WTC11 (cell line): ENCODE results near the gene CHPF2. TPM values are rescaled to one million over a fixed set of nuclear protein-coding genes. Genes with fewer than 3 reads are reported as not detected.

Source experiments
- ATAC-seq: fragments of 200-7000 bp; cut with Tn5 transposase; 2 replicates; pipeline ENCODE4 v1.10.0; 2021; ENCODE audit warnings: mild to moderate bottlenecking, moderate library complexity
- CTCF ChIA-PET: fragments of 300-600 bp; sonication (Branson Sonifier 250); formaldehyde crosslinking; loops from one replicate; lab custom pipeline; 2021; ENCODE audit warnings: antibody characterized with exemption; lab: Charles Lee
- POLR2A ChIA-PET: fragments of 350-600 bp; sonication (Branson Sonifier 250); formaldehyde crosslinking; loops from one replicate; lab custom pipeline; 2021; ENCODE audit warnings: antibody characterized with exemption; lab: Charles Lee
- DNase-seq: peaks from one replicate; pipeline ENCODE4 v3.0.0; 2021; ENCODE audit warnings: low spot score
- H3K27ac Mint-ChIP-seq: 2 replicates; pipeline ENCODE4 v1.8.0; 2021; ENCODE audit warnings: mixed read lengths
- H3K27me3 Mint-ChIP-seq: 2 replicates; pipeline ENCODE4 v1.8.0; 2021; ENCODE audit warnings: low read depth, mild to moderate bottlenecking, moderate library complexity, mixed read lengths
- H3K36me3 Mint-ChIP-seq: 2 replicates; pipeline ENCODE4 v1.8.0; 2021; ENCODE audit warnings: mixed read lengths
- H3K4me1 Mint-ChIP-seq: 2 replicates; pipeline ENCODE4 v1.8.0; 2022; ENCODE audit warnings: mixed read lengths
- H3K4me3 Mint-ChIP-seq: 2 replicates; pipeline ENCODE4 v1.8.0; 2021; ENCODE audit warnings: mild to moderate bottlenecking, moderate library complexity, mixed read lengths
- H3K9me3 Mint-ChIP-seq: 2 replicates; pipeline ENCODE4 v1.8.0; 2021; ENCODE audit warnings: mixed read lengths
- ESRRA ChIP-seq: sonication (generic); formaldehyde crosslinking; IDR thresholded peaks from 2 replicates; pipeline ENCODE4 v1.8.1; 2022; ENCODE audit warnings: mild to moderate bottlenecking, missing genetic modification reagents, borderline replicate concordance
- GABPB1 ChIP-seq: sonication (generic); formaldehyde crosslinking; IDR thresholded peaks from 2 replicates; pipeline ENCODE4 v1.8.1; 2023; ENCODE audit warnings: mild to moderate bottlenecking, missing genetic modification reagents
- NFATC4 ChIP-seq: fragments of 250-450 bp; sonication (Bioruptor Pico); IDR thresholded peaks from 2 replicates; pipeline ENCODE4 v1.9.0; 2021; ENCODE audit warnings: mild to moderate bottlenecking
- NFYB ChIP-seq: sonication (generic); formaldehyde crosslinking; conservative IDR thresholded peaks from 2 replicates; pipeline ENCODE4 v1.8.0; 2022; ENCODE audit warnings: low read depth, missing genetic modification reagents
- NR3C1 ChIP-seq: sonication (generic); formaldehyde crosslinking; conservative IDR thresholded peaks from 2 replicates; pipeline ENCODE4 v1.8.1; 2023; ENCODE audit warnings: low read depth, mild to moderate bottlenecking, missing genetic modification reagents
- TEAD4 ChIP-seq: sonication (generic); formaldehyde crosslinking; IDR thresholded peaks from 2 replicates; pipeline ENCODE4 v1.8.0; 2022; ENCODE audit warnings: mild to moderate bottlenecking, missing genetic modification reagents
- ZNF121 ChIP-seq: sonication (generic); formaldehyde crosslinking; IDR thresholded peaks from 2 replicates; pipeline ENCODE4 v1.8.0; 2023; ENCODE audit warnings: missing genetic modification reagents
- total RNA-seq: library from RNA; stranded (reverse); gene quantifications from 3 replicates; pipeline ENCODE4 v1.2.3, GENCODE V29; 2021
- TF ChIP-seq, protein P1 (sequence below): fragments of 250-450 bp; sonication (Bioruptor Pico); IDR thresholded peaks from 2 replicates; pipeline ENCODE4 v1.9.0; 2021; ENCODE audit warnings: mild to moderate bottlenecking
- TF ChIP-seq, protein P2 (sequence below): fragments of 200-600 bp; IDR thresholded peaks from 2 replicates; pipeline ENCODE4 v1.8.0; 2022; ENCODE audit warnings: antibody characterized with exemption
- TF ChIP-seq, protein P3 (sequence below): fragments of 250-450 bp; sonication (Bioruptor Pico); IDR thresholded peaks from 2 replicates; pipeline ENCODE4 v1.8.0; 2021; ENCODE audit warnings: mild to moderate bottlenecking
- TF ChIP-seq, protein P4 (sequence below): sonication (generic); formaldehyde crosslinking; IDR thresholded peaks from 2 replicates; pipeline ENCODE4 v1.8.0; 2023; ENCODE audit warnings: missing genetic modification reagents, mild to moderate bottlenecking, borderline replicate concordance
- TF ChIP-seq, protein P5 (sequence below): fragments of 250-450 bp; sonication (Bioruptor Pico); IDR thresholded peaks from 2 replicates; pipeline ENCODE4 v1.9.0; 2021; ENCODE audit warnings: moderate library complexity, mild to moderate bottlenecking, inconsistent platforms, borderline replicate concordance
- TF ChIP-seq, protein P6 (sequence below): sonication (generic); formaldehyde crosslinking; conservative IDR thresholded peaks from 2 replicates; pipeline ENCODE4 v1.8.1; 2022; ENCODE audit warnings: mild to moderate bottlenecking, missing genetic modification reagents
- TF ChIP-seq, protein P7 (sequence below): sonication (generic); formaldehyde crosslinking; IDR thresholded peaks from 2 replicates; pipeline ENCODE4 v1.8.0; 2022; ENCODE audit warnings: mild to moderate bottlenecking, missing genetic modification reagents
- TF ChIP-seq, protein P8 (sequence below): sonication (generic); formaldehyde crosslinking; IDR thresholded peaks from 2 replicates; pipeline ENCODE4 v1.8.1; 2022; ENCODE audit warnings: low read depth, mild to moderate bottlenecking, moderate library complexity, missing genetic modification reagents, borderline replicate concordance

The CHPF2 gene
- total RNA-seq, 1 experiment from 2014 or later: 30.7 TPM

DNA sequence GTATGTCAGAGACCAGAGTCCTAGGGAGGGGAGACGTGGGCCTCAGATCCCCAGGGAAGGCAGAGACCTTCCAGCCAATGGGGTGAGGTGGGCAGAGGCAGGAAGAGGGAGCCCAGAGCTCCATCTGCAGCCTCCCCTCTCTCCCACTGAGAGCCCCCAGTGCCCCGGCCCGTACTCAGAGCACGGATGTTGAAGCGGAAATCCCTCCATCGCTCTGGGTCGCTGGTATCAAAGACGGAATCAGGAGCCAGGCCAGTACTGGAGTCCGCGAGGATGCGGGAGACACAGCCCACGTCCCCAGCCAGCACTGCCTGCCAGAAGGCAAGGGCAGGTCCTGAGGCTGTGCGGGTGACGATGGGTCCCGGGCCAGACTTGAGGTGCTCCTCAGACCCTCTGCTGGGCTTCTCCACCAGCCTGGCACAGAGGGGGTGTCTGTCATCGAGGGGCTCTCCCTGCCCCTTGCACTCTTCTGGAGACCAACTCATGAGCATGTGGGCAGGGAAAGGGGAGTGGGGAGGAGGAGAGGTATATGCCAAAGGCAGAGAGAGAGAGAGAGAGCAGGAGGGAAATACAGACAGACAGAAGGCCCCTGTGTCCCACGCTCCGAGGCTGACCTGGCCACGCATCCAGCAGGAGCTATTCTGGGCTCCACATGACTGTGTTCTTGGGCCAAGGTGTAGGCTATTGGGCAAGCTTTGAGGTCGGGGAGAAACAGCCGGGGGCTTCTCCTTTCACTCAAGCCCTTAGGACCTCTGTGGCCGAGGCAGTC is 45.5 kb upstream of the CHPF2 start, which contains the start of gene ASB10:
TSS of gene ASB10 (minus strand) at position 611 of the 769 bp plus-strand sequence. CDS start at position 491, 120 bp downstream.
- H3K27ac Mint-ChIP-seq: no peak within 1 kb of the TSS
- TF ChIP-seq ESRRA (no peak), NFYB (CRISPR knock-in tag) (no peak), TEAD4 (CRISPR knock-in tag) (no peak), NFATC4 (no peak), GABPB1 (CRISPR knock-in tag) (no peak), ZNF121 (no peak), NR3C1 (CRISPR knock-in tag) (no peak)
- TF ChIP-seq, protein P1, sequence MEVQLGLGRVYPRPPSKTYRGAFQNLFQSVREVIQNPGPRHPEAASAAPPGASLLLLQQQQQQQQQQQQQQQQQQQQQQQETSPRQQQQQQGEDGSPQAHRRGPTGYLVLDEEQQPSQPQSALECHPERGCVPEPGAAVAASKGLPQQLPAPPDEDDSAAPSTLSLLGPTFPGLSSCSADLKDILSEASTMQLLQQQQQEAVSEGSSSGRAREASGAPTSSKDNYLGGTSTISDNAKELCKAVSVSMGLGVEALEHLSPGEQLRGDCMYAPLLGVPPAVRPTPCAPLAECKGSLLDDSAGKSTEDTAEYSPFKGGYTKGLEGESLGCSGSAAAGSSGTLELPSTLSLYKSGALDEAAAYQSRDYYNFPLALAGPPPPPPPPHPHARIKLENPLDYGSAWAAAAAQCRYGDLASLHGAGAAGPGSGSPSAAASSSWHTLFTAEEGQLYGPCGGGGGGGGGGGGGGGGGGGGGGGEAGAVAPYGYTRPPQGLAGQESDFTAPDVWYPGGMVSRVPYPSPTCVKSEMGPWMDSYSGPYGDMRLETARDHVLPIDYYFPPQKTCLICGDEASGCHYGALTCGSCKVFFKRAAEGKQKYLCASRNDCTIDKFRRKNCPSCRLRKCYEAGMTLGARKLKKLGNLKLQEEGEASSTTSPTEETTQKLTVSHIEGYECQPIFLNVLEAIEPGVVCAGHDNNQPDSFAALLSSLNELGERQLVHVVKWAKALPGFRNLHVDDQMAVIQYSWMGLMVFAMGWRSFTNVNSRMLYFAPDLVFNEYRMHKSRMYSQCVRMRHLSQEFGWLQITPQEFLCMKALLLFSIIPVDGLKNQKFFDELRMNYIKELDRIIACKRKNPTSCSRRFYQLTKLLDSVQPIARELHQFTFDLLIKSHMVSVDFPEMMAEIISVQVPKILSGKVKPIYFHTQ (CRISPR knock-in tag): no peak
- TF ChIP-seq, protein P2, sequence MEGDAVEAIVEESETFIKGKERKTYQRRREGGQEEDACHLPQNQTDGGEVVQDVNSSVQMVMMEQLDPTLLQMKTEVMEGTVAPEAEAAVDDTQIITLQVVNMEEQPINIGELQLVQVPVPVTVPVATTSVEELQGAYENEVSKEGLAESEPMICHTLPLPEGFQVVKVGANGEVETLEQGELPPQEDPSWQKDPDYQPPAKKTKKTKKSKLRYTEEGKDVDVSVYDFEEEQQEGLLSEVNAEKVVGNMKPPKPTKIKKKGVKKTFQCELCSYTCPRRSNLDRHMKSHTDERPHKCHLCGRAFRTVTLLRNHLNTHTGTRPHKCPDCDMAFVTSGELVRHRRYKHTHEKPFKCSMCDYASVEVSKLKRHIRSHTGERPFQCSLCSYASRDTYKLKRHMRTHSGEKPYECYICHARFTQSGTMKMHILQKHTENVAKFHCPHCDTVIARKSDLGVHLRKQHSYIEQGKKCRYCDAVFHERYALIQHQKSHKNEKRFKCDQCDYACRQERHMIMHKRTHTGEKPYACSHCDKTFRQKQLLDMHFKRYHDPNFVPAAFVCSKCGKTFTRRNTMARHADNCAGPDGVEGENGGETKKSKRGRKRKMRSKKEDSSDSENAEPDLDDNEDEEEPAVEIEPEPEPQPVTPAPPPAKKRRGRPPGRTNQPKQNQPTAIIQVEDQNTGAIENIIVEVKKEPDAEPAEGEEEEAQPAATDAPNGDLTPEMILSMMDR: no peak
- TF ChIP-seq, protein P3, sequence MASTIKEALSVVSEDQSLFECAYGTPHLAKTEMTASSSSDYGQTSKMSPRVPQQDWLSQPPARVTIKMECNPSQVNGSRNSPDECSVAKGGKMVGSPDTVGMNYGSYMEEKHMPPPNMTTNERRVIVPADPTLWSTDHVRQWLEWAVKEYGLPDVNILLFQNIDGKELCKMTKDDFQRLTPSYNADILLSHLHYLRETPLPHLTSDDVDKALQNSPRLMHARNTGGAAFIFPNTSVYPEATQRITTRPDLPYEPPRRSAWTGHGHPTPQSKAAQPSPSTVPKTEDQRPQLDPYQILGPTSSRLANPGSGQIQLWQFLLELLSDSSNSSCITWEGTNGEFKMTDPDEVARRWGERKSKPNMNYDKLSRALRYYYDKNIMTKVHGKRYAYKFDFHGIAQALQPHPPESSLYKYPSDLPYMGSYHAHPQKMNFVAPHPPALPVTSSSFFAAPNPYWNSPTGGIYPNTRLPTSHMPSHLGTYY (CRISPR knock-in tag): no peak
- TF ChIP-seq, protein P4, sequence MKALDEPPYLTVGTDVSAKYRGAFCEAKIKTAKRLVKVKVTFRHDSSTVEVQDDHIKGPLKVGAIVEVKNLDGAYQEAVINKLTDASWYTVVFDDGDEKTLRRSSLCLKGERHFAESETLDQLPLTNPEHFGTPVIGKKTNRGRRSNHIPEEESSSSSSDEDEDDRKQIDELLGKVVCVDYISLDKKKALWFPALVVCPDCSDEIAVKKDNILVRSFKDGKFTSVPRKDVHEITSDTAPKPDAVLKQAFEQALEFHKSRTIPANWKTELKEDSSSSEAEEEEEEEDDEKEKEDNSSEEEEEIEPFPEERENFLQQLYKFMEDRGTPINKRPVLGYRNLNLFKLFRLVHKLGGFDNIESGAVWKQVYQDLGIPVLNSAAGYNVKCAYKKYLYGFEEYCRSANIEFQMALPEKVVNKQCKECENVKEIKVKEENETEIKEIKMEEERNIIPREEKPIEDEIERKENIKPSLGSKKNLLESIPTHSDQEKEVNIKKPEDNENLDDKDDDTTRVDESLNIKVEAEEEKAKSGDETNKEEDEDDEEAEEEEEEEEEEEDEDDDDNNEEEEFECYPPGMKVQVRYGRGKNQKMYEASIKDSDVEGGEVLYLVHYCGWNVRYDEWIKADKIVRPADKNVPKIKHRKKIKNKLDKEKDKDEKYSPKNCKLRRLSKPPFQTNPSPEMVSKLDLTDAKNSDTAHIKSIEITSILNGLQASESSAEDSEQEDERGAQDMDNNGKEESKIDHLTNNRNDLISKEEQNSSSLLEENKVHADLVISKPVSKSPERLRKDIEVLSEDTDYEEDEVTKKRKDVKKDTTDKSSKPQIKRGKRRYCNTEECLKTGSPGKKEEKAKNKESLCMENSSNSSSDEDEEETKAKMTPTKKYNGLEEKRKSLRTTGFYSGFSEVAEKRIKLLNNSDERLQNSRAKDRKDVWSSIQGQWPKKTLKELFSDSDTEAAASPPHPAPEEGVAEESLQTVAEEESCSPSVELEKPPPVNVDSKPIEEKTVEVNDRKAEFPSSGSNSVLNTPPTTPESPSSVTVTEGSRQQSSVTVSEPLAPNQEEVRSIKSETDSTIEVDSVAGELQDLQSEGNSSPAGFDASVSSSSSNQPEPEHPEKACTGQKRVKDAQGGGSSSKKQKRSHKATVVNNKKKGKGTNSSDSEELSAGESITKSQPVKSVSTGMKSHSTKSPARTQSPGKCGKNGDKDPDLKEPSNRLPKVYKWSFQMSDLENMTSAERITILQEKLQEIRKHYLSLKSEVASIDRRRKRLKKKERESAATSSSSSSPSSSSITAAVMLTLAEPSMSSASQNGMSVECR (CRISPR knock-in tag): no peak
- TF ChIP-seq, protein P5, sequence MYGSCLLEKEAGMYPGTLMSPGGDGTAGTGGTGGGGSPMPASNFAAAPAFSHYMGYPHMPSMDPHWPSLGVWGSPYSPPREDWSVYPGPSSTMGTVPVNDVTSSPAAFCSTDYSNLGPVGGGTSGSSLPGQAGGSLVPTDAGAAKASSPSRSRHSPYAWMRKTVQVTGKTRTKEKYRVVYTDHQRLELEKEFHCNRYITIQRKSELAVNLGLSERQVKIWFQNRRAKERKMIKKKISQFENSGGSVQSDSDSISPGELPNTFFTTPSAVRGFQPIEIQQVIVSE: no peak
- TF ChIP-seq, protein P6, sequence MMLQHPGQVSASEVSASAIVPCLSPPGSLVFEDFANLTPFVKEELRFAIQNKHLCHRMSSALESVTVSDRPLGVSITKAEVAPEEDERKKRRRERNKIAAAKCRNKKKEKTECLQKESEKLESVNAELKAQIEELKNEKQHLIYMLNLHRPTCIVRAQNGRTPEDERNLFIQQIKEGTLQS (CRISPR knock-in tag): no peak
- TF ChIP-seq, protein P7, sequence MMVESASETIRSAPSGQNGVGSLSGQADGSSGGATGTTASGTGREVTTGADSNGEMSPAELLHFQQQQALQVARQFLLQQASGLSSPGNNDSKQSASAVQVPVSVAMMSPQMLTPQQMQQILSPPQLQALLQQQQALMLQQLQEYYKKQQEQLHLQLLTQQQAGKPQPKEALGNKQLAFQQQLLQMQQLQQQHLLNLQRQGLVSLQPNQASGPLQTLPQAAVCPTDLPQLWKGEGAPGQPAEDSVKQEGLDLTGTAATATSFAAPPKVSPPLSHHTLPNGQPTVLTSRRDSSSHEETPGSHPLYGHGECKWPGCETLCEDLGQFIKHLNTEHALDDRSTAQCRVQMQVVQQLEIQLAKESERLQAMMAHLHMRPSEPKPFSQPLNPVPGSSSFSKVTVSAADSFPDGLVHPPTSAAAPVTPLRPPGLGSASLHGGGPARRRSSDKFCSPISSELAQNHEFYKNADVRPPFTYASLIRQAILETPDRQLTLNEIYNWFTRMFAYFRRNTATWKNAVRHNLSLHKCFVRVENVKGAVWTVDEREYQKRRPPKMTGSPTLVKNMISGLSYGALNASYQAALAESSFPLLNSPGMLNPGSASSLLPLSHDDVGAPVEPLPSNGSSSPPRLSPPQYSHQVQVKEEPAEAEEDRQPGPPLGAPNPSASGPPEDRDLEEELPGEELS: no peak
- TF ChIP-seq, protein P8, sequence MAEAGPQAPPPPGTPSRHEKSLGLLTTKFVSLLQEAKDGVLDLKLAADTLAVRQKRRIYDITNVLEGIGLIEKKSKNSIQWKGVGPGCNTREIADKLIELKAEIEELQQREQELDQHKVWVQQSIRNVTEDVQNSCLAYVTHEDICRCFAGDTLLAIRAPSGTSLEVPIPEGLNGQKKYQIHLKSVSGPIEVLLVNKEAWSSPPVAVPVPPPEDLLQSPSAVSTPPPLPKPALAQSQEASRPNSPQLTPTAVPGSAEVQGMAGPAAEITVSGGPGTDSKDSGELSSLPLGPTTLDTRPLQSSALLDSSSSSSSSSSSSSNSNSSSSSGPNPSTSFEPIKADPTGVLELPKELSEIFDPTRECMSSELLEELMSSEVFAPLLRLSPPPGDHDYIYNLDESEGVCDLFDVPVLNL (CRISPR knock-in tag): no peak
- no peaks in the 10 kb centered on the region for H3K36me3 Mint-ChIP-seq
- no peaks in the 10 kb centered on the region for H3K4me1 Mint-ChIP-seq
- no peaks in the 10 kb centered on the region for H3K9me3 Mint-ChIP-seq
- no peaks in the 10 kb centered on the region; the same call in 1 of the 2 replicates for H3K27me3 Mint-ChIP-seq
- ChIA-PET CTCF (interaction anchor here (0.9 to 1.9 kb wide), 3 partner anchors 57 to 168 kb away, joined by 3 to 7 read pairs (median 4); no protein-coding TSS in a partner anchor), POLR2A (interaction anchor here (0.6 kb wide), 1 partner anchor 165 kb away, joined by 3 read pairs; no protein-coding TSS in a partner anchor)
- DNase-seq (no peak), ATAC-seq (no peak)
- H3K4me3 Mint-ChIP-seq: no peak within 1 kb of the TSS
